ENCODE measurements around the gene CELSR1.

DNA sequence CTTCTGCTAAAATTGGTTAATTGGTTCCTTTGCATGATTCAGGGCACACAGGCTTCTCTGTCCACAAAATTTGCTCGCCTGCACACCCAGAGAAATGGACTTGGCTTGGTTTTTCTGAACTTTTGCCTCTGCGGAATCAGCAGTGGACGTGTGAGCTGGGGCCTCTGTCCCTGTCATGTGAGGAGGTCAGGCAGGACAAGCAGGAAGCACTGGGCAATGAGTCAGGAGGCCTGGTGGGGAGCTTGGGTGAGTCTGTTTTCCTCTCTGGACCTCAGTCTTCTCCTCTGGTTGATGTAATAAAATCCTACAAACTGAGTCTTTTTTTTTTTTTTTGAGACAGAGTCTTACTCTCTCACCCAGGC, 10.4 kb upstream of the CELSR1 start:
- TF ChIP-seq, protein P1, sequence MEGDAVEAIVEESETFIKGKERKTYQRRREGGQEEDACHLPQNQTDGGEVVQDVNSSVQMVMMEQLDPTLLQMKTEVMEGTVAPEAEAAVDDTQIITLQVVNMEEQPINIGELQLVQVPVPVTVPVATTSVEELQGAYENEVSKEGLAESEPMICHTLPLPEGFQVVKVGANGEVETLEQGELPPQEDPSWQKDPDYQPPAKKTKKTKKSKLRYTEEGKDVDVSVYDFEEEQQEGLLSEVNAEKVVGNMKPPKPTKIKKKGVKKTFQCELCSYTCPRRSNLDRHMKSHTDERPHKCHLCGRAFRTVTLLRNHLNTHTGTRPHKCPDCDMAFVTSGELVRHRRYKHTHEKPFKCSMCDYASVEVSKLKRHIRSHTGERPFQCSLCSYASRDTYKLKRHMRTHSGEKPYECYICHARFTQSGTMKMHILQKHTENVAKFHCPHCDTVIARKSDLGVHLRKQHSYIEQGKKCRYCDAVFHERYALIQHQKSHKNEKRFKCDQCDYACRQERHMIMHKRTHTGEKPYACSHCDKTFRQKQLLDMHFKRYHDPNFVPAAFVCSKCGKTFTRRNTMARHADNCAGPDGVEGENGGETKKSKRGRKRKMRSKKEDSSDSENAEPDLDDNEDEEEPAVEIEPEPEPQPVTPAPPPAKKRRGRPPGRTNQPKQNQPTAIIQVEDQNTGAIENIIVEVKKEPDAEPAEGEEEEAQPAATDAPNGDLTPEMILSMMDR (IDR thresholded peaks at IDR 0.05), result no peak
- TF ChIP-seq POLR2A (IDR thresholded peaks at IDR 0.05), result no peak

Data from thyroid gland (tissue), 4 donors.